Fibroblast of the aortic adventitia (primary cell): ENCODE data around the gene CHM. TPM values are rescaled to one million over a fixed set of nuclear protein-coding genes. Genes with fewer than 3 reads are reported as not detected.

ENCODE experiments used
- DNase-seq: peaks from one replicate; pipeline ENCODE4 v3.0.0-alpha.2; 2010; ENCODE audit warnings: low read depth
- H3K4me3 ChIP-seq: 2 replicates; pipeline ENCODE4 v1.5.1; 2011; ENCODE audit warnings: low read depth, mild to moderate bottlenecking, control low read depth, low read length, moderate library complexity
- CTCF ChIP-seq: IDR thresholded peaks from 2 replicates; pipeline ENCODE4 v1.5.1; 2011; ENCODE audit warnings: mild to moderate bottlenecking, low read length, control low read depth, inconsistent platforms; ENCODE audit not compliant: insufficient read depth
- total RNA-seq: library from RNA; depleted of rRNA; stranded (reverse); fragments of >200 nt; gene quantifications from 2 replicates; pipeline ENCODE4 v1.2.3, GENCODE V29; 2012; ENCODE audit warnings: low replicate concordance

Gene CHM
- total RNA-seq, 1 donor, result 52.8 TPM

GRCh38 chrX:85995641-85996040, 51.7 kb downstream of the CHM start:
- no peak overlapping the region for H3K4me3 ChIP-seq
- DNase-seq, result no peak
- no peak for TF ChIP-seq CTCF

GRCh38 chrX:85994797-85995196, 52.6 kb downstream of the CHM start:
- no peak for TF ChIP-seq CTCF
- no peak for DNase-seq
- H3K4me3 ChIP-seq, result no peak overlapping the region

GRCh38 chrX:85994228-85994627, 53.1 kb downstream of the CHM start:
- TF ChIP-seq CTCF, result no peak
- H3K4me3 ChIP-seq, result no peak overlapping the region
- DNase-seq, result no peak

- TF ChIP-seq CTCF, result no peak
- no peak overlapping the region for H3K4me3 ChIP-seq
- no peak for DNase-seq
These were observed 53.7 kb downstream of the CHM start for GRCh38 chrX:85993539-85994197.

GRCh38 chrX:85992811-85993229, 54.5 kb downstream of the CHM start:
- H3K4me3 ChIP-seq, result no peak overlapping the region
- peak; percentile 57 for DNase-seq
- TF ChIP-seq CTCF, result no peak

- DNase-seq, result no peak
- H3K4me3 ChIP-seq, result no peak overlapping the region
- TF ChIP-seq CTCF, result no peak
These were observed 59.0 kb downstream of the CHM start for GRCh38 chrX:85988353-85988752.

- no peak overlapping the region for H3K4me3 ChIP-seq
- no peak for DNase-seq
- no peak for TF ChIP-seq CTCF
These were observed 67.1 kb downstream of the CHM start for GRCh38 chrX:85980286-85980685.
